ENCODE results near the gene DUSP15. TPM values are rescaled to one million over a fixed set of nuclear protein-coding genes. Genes with fewer than 3 reads are reported as not detected.

DUSP15 gene
- total and polyA plus RNA-seq, 9 of the 15 experiments (the other 6 are each of a cell fraction or from before 2014, with no cell fraction given): 0.34 TPM; not detected in 8

GRCh38 chr20:31833130-31833930, 37.0 kb downstream of the DUSP15 start (continued):
- TF ChIP-seq, protein P1, sequence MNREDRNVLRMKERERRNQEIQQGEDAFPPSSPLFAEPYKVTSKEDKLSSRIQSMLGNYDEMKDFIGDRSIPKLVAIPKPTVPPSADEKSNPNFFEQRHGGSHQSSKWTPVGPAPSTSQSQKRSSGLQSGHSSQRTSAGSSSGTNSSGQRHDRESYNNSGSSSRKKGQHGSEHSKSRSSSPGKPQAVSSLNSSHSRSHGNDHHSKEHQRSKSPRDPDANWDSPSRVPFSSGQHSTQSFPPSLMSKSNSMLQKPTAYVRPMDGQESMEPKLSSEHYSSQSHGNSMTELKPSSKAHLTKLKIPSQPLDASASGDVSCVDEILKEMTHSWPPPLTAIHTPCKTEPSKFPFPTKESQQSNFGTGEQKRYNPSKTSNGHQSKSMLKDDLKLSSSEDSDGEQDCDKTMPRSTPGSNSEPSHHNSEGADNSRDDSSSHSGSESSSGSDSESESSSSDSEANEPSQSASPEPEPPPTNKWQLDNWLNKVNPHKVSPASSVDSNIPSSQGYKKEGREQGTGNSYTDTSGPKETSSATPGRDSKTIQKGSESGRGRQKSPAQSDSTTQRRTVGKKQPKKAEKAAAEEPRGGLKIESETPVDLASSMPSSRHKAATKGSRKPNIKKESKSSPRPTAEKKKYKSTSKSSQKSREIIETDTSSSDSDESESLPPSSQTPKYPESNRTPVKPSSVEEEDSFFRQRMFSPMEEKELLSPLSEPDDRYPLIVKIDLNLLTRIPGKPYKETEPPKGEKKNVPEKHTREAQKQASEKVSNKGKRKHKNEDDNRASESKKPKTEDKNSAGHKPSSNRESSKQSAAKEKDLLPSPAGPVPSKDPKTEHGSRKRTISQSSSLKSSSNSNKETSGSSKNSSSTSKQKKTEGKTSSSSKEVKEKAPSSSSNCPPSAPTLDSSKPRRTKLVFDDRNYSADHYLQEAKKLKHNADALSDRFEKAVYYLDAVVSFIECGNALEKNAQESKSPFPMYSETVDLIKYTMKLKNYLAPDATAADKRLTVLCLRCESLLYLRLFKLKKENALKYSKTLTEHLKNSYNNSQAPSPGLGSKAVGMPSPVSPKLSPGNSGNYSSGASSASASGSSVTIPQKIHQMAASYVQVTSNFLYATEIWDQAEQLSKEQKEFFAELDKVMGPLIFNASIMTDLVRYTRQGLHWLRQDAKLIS (CRISPR knock-in tag; IDR thresholded peaks at IDR 0.05): no peak
- TF ChIP-seq STAG1 (CRISPR knock-in tag; IDR thresholded peaks at IDR 0.05; ENCODE audit: borderline replicate concordance) (peak; percentile 70; the same call in 1 of the 2 replicates), REST (IDR thresholded peaks at IDR 0.05; ENCODE audit: borderline replicate concordance) (0 out of 2 replicates have a peak, but pooled peaks have one; percentile 7), REST (CRISPR knock-in tag; IDR thresholded peaks at IDR 0.05; ENCODE audit: low read depth) (no peak), ZNF436 (CRISPR knock-in tag; IDR thresholded peaks at IDR 0.05) (no peak), BCOR (IDR thresholded peaks at IDR 0.05) (peak; percentile 72), SMARCA5 (IDR thresholded peaks at IDR 0.05) (peak; percentile 86), RBM25 (IDR thresholded peaks at IDR 0.05; ENCODE audit: low read depth, low read length, severe bottlenecking) (peak; percentile 71), RB1 (IDR thresholded peaks at IDR 0.05; ENCODE audit: low read depth) (peak; percentile 46; the same call in 1 of the 2 replicates)
- TF ChIP-seq, protein P2, sequence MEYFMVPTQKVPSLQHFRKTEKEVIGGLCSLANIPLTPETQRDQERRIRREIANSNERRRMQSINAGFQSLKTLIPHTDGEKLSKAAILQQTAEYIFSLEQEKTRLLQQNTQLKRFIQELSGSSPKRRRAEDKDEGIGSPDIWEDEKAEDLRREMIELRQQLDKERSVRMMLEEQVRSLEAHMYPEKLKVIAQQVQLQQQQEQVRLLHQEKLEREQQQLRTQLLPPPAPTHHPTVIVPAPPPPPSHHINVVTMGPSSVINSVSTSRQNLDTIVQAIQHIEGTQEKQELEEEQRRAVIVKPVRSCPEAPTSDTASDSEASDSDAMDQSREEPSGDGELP (CRISPR knock-in tag; IDR thresholded peaks at IDR 0.05; ENCODE audit: borderline replicate concordance): 0 out of 2 replicates have a peak, but pooled peaks have one; percentile 20
